Measurements from ENCODE around the gene DEFB110.

DEFB110 gene

DNA sequence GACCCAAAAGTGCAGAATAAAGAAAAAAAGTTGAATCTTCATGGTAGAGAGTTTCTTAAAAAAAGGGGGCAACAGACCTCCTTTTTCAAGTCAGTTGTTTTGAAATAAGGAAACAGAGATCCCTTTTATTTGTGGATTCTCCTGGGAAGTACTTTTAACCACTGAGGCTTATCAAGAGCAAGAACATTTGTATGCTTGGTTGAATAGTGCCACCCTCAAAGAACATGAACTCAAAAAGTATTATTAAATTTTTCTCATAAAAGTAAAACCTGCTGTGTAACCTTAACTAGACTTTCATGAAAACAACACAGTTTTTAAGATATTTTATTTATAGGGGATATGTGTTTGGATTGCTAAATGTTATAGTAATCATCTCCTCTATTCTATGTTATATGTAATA lies at the start of gene DEFB110:
Gene DEFB110, minus strand, starts transcription at position 101 of the 400 bp plus-strand sequence. Its CDS starts 59 bp downstream, at position 42.
- no peak for DNase-seq

DNA sequence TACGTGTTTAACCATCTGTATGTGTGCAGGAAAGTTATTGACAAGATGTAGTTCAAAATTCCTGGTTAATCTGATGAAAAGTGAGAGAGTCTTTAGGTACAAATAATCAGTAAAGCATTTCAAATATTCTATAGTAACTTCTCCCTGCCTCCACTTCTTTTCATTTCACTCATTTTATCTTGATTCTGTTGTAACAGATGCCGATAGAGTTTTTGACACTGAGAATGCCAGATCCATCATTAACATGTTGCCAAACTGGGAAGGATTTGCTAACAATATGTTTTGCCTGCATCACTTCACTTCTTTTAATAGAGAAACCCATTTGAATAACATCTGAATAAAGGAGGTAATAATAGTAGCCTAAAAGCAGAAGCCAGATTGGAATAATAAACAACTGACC lies 48.3 kb upstream of the DEFB110 start:
- DNase-seq: no peak

DNA sequence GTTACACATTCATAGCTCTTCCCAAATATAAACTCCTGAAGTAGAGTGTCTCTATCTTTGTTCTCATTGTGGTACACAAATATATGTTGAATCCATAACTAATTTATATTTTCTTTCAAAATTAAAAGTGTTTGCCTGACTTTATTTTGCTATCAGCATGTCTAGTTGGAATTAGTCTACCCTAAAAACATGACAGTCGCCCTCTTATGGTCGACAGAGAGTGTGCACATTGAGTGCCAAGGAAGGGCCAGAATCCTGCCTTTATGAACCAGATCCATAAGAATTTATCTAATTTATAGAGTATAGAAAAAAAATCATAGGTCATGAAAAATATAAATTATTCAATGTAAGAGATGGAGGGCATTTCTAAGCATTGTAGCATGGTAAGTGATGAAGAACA lies 40.3 kb upstream of the DEFB110 start:
- DNase-seq: no peak

DNA sequence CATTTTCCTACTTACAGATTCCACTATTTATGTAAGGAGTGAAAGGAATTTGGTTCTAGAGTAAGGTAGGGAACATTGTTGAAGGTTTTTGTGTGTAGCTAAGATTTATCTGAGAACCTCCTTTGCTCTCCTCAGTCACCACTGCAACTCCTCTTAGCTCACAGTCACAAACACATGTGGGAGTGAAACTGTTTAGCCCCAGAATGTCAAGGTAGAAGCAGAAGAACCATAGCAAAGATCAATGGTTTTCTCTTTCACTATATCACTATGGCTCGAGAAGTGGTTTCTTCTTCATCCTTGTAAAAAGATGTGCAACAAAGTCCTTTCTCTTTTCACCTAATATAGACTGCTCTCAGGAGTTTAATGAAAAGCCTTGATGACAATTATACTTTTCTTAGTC lies 34.4 kb upstream of the DEFB110 start:
- no peak for DNase-seq

DNA sequence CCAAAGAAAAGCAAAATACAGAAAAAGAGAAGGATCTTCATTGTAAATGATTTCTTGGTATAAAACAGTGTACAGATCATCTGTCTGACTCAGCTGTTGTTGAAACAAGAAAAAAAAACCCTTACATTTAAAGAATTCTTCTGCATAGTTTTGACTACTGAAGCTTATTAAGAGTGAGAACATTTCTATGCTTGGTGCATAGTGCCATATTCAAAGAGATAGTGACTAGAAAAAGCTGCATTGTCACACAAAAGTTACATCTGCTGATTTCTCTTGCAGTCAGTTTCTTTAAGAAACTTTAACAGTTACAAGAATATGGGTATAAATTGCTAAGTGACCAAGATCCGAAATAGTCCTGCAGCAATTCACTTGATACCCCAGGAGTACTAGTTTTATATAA lies 28.0 kb upstream of the DEFB110 start, which contains the start of gene DEFB112:
Gene DEFB112, minus strand, starts transcription at position 101 of the 400 bp plus-strand sequence. Its CDS starts 60 bp downstream, at position 41.
- no peak for DNase-seq

DNA sequence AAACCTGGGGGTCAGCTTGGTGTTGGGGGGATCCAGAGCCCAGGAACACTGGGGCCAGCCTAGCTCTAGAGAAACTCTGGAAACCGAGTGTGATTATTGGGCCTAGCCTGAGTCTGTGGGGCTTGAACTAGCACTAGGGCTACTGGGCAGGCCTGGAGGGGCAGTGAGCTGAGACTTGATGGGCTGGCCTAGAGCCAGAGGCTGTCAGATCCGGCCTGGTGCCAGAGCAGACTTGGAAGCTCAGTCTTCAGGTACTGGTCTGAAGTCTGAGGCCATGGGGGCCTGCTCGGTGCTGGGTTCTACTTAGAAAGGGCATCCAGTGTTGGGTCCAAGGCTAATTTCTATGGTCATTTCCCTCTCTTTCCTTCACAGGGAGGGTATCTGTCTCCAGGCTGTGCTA lies 25.2 kb upstream of the DEFB110 start:
- no peak for DNase-seq

DNA sequence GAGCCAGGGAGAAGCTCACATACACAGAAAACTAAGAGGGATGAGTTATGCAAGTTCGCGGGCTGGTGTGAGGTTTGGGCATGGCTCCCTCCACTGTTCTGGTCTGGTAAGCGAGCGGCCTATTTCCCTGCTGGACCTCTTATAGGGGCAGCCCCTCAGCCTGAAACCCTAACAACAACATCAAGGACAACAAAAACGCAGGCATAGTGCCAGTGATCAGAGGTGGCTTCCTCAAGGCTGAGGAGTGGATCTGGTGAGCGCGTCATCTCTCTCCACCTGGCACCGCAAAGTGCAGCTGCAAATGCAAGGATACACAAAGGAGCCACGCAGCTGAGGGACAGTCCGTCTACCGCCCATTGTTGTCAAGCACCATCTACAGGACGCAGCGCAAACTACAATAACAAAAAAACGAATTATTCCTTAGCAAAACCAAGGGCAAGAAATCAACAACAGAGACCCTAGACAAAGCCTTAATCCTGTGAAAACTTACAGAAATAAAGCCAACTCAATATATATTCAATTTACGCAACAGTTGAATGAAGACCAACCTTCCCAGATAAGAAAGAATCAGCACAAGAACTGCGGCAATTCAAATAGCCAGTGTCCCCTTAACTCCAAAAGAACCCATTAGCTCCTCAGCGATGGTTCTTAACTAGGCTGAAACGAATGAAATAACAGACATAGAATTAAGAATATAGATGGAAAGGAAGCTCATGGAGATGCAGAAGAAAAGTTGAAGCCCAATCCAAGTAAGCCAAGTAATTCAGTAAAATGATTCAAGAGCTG lies 9.2 kb upstream of the DEFB110 start:
- no peak for DNase-seq

DNA sequence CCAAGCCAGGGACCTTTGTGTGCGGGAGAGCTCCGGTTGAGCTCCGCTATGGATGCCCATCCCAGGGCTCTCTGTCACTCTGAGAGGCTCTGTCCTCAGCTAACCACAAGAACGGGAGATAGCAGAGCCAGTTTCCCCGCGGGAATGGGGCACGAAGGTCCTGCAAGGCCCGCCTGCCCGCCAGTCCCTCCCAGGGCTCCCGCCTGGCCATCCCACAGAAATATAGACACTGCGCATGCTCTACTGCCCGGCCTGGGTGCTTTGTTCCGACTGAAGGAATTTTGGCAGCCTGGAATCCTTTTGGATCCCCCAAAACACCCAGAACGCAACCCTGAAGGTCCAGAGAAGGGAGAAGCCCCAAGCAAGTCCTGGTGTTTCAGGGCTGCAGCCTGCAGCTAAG lies 8.6 kb upstream of the DEFB110 start:
- DNase-seq: no peak

DNA sequence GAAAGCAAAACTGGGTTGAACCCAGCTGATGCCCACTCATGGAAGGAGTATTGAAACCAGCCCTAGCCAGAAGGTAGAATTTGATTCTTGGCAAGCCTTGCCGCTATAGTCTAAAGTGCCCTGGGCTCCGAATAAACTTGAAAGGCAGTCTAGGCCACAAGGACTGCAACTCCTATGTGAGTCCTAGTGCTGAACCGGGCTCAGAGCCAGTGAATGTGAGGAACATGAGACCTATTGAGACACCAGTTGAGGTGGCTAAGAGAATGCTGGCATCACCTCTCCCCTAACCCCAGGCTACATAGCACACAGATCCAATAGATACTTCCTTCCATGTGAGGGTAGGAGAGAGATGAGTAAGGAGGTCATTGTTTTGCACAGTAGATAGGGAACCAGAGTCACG lies 3.5 kb upstream of the DEFB110 start:
- DNase-seq: no peak

DNA sequence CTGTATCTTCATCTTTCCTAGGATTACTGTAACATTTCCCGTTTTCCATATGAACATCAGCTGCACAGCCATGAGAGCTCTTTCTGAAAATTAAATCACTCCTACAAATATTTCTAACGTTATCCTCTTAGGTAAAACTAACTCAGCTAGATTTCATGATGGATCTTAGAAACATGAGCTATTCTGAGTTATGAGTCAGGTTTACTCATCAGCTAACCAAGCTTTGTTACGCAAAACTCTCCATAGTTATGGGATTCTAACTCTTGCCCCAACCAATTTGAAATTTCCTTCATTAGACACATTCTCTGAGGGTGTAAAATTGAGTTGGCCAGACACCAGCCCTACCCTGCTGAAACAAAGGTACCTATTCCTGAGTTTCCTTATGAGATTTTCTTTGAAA lies 14.0 kb downstream of the DEFB110 start:
- DNase-seq: no peak

DNA sequence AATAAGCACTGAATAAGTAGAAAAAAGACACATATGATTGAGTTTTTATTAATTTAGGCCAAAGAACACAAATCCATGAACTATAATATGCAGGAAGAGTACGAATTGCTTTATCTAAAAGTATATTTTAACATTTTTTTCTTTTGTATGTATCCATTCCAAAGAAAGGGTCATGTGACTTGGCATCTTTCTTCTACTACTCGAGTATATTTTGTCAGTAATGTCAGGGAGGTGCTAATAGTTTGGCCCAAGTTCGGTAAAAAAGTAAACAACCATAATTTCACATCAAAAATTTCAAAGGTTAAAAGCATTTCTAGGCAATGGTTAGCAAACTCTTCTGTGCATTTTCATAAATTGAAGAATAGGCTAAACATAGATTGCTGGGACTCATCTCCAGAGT lies 18.7 kb downstream of the DEFB110 start:
- no peak for DNase-seq

DNA sequence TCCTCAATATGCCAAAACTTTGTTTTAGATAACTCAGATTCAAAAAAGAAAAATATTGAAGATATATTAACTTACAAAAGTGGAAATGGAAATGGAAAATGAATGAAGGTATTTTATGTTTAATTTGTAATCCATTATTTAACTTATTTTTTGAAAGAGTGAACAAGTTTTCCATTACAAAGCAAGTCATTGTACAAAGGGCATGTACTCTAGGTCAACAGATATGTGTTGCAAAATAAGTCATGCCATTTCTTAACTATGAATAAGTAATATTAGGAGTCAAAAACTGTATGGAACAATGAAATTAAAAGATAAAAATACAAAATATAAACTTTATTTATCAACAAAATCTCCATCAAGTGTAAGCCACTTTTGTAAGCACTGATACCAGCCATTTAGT lies 26.5 kb downstream of the DEFB110 start:
- DNase-seq: no peak

DNA sequence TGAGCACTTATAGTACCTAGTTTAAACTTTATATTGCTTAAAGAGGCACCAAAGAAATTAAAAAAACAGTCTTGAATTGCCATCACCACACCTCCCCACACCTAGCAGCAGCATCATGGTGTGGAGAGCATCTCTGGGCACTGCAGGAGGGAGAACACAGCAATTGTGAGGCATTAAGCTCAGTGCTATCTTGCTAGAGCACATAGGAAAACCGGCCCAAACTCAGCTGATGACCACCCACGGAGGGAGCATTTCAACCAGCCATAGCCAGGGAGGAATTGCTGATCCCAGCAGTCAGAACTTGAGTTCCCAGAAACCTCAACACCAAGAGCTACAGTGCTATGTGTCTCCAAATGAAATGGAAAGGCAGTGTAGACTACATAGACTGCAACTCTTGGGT lies 32.9 kb downstream of the DEFB110 start:
- DNase-seq: no peak

DNA sequence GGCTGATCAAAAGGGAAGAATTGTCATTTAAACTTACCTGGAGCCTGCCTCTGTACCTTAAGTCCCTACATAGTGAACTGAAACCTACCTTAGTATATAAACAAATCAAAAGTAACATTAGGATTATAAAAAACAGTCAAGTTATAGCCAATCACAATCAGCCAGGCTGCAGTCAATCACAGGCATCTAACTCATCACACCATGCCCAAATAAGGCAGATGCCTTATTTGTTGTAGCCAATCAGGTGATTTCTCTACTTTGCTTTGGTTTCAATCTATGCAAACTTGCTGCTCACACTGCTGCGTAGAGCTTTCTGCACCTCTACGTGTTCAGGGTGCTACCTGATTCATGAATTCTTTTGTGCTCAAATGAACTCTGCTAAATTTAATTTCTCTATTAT lies 34.0 kb downstream of the DEFB110 start:
- no peak for DNase-seq

DNA sequence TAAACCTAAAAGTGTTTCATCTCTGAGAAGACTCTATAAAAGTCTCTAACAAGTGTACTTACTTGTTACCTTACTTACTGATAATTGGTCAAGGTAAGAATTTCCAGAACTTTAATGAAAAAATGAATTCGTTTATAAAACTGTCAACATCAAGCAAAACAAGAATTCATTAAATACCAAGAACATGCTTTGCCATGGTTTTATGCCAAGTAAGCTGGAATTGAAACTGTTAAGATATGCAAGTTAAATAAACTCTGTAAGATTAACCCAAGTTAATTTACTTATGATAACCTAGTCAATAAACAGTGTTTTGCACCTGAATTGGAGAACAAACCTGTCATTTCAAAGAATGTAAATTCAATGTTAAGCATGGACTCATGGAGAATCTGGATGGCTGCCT lies 35.2 kb downstream of the DEFB110 start:
- DNase-seq: no peak

DNA sequence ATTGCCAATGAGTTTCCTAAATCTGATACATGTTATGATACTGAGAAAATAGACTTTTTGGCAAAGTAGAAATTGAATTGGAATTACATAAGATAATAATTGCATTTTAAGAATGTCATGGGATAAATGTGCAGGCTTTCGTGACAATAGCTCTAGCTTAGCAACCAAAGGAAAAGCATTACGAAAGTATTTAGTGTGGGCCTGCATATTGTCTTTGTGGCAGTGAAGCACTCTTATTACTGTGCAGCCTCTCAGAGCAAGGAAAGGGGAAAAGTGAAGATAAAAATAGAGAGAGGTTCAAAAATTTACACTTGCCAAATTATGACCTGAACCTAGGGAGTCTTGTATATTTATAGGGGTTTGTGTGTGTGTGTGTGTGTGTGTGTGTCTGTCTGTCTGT lies 39.7 kb downstream of the DEFB110 start:
- DNase-seq: no peak

DNA sequence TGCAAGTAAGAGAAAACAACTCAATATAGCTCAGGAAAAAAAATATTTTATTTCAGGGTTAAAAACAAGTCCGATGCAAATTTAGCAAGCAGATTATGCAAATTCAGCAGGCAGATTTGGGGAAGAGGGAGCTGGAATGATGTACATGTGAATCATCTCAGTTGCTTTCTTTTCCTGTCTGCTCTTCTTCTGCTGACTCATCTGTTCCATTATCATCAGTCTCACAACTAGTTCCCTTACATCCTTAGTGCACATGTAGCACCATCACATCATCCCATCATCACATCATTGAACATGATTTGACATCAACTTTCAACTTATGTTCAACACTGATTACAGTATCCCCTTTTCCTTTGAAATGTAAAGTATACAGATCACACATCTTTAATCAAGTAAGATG lies 40.9 kb downstream of the DEFB110 start:
- no peak for DNase-seq

DNA sequence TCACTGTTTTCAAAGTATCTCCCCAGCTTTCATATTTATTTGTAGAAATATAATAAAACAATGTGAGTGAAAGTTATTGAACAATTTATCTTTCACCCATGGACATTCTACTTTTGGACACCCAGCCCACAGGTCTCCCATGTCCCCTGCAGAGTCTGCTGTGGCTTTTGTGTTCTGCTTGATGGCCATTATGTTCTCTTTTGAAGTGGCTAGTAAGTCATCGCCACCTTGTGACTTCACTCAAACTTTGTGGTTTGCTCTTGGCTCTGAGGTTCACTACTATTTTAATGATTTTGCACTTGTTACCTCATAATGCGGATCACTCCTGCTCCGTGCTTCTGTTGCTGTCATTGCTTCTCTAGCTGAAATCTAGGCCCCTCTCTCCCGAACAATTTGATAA lies 42.2 kb downstream of the DEFB110 start:
- DNase-seq: no peak

DNA sequence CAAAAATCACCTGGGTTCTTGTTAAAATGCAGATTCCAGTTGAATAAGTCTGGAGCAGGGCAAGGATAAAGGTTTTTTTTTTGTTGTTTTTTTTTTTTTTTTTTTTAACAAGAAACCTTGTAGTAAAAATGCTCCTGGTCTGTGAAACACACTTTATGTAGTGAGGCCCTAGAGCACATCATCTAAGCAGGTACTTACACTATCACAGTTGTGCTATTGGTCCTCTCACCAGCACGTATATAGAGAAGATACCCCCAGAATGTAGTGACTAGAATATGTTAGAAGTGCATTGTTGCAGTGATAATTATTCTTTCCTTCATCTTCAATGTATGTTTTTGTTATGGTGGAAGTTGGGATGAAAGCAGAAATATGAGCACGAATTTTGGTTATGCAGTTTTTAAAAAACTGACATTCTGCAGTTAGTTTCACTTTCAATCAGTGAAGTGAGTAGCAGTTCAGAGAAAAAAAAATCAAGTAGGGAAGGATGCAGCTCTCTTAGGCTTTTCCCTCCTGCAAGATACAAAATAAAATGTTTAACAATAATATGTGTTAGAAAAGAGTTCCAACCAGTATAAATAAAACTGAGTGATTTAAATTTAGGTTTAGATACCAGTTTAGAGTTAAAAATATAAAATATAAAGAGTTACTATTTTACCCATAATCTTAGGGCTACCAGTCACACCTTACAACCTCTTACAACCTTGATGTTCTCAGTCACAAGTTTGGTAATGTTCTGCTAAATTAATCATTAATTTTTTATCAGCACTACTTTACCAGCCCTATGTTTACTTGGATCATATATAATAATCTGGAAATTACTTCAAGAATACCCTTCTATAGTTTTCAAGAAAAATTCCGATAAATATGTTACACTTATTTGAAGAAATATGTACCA lies 43.2 kb downstream of the DEFB110 start:
- no peak for DNase-seq

DNA sequence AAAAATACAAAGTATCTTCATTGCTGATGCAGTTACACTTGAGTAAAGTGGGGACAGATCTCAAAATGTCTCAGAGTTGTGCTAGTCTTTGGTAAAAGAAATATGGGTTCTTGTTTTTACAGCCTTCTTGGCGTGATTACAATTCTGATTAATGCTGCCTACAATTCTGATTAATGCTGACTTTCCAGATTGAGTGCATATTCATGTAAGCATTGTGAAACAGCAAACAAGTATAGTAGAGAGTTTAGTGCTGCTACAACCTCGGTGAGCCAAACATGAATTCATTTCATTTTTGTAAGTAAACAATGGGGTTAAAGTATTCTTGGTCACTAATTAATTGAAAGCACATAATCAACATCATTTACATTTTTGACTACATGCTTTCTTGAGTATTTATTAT lies 52.2 kb downstream of the DEFB110 start, which contains the start of gene DEFB113:
Gene DEFB113, minus strand, starts transcription at position 21 of the 400 bp plus-strand sequence. Its CDS starts 0 bp downstream, at position 21.
- DNase-seq: no peak
